H9 (cell line): ENCODE data around the gene PRKACB. TPM values are rescaled to one million over a fixed set of nuclear protein-coding genes. Genes with fewer than 3 reads are reported as not detected.

Source experiments
- DNase-seq: peaks from one replicate; pipeline ENCODE4 v3.0.0-alpha.2; 2017
- H2AFZ ChIP-seq: one replicate; pipeline ENCODE4 v1.6.1; 2013; ENCODE audit warnings: mild to moderate bottlenecking, low read length, control low read depth, moderate library complexity
- H2AK5ac ChIP-seq: 2 replicates; pipeline ENCODE4 v1.6.1; 2013; ENCODE audit warnings: low read length, control low read depth, mixed read lengths; ENCODE audit not compliant: insufficient read length
- H2BK120ac ChIP-seq: one replicate; pipeline ENCODE4 v1.6.1; 2013; ENCODE audit warnings: low read depth, mild to moderate bottlenecking, low read length, control low read depth, inconsistent platforms; ENCODE audit not compliant: poor library complexity, severe bottlenecking
- H2BK12ac ChIP-seq: 2 replicates; pipeline ENCODE4 v1.6.1; 2013; ENCODE audit warnings: low read length, control low read depth, mixed read lengths, low read depth; ENCODE audit not compliant: insufficient read length
- H2BK15ac ChIP-seq: 2 replicates; pipeline ENCODE4 v1.6.1; 2013; ENCODE audit warnings: low read depth, low read length, control low read depth
- H2BK20ac ChIP-seq: one replicate; pipeline ENCODE4 v1.6.1; 2013; ENCODE audit warnings: low read depth, mild to moderate bottlenecking, low read length, control low read depth, inconsistent platforms; ENCODE audit not compliant: poor library complexity, severe bottlenecking
- H2BK5ac ChIP-seq: 2 replicates; pipeline ENCODE4 v1.6.1; 2013; ENCODE audit warnings: low read length, control low read depth, mixed read lengths; ENCODE audit not compliant: insufficient read length
- H3K14ac ChIP-seq: 2 replicates; pipeline ENCODE4 v1.6.1; 2013; ENCODE audit warnings: low read length, control low read depth; ENCODE audit not compliant: insufficient read depth
- H3K18ac ChIP-seq: 2 replicates; pipeline ENCODE4 v1.6.1; 2013; ENCODE audit warnings: low read depth, mild to moderate bottlenecking, mixed read lengths, low read length, control low read depth; ENCODE audit not compliant: insufficient read length
- H3K23ac ChIP-seq: 2 replicates; pipeline ENCODE4 v1.6.1; 2013; ENCODE audit warnings: low read length, control low read depth, mixed read lengths, low read depth; ENCODE audit not compliant: insufficient read length
- H3K23me2 ChIP-seq: 2 replicates; pipeline ENCODE4 v1.6.1; 2013; ENCODE audit warnings: low read depth, mild to moderate bottlenecking, mixed read lengths, low read length, control low read depth; ENCODE audit not compliant: insufficient read length, poor library complexity, severe bottlenecking
- H3K27ac ChIP-seq: 2 replicates; pipeline ENCODE4 v1.5.1; 2013; ENCODE audit warnings: low read length, control low read depth, mixed read lengths, low read depth; ENCODE audit not compliant: insufficient read length
- H3K27me3 ChIP-seq: 2 replicates; pipeline ENCODE4 v1.6.1; 2013; ENCODE audit warnings: low read length, control low read depth, inconsistent platforms; ENCODE audit not compliant: insufficient read depth
- H3K4ac ChIP-seq: 2 replicates; pipeline ENCODE4 v1.6.1; 2013; ENCODE audit warnings: low read depth, mild to moderate bottlenecking, control low read depth, inconsistent platforms, low read length, moderate library complexity
- H3K4me1 ChIP-seq: 2 replicates; pipeline ENCODE4 v1.6.1; 2013; ENCODE audit warnings: low read length, control low read depth, inconsistent platforms; ENCODE audit not compliant: insufficient read depth
- H3K4me2 ChIP-seq: 2 replicates; pipeline ENCODE4 v1.6.1; 2013; ENCODE audit warnings: low read length, control low read depth, mixed read lengths; ENCODE audit not compliant: insufficient read length, insufficient read depth
- H3K56ac ChIP-seq: 2 replicates; pipeline ENCODE4 v1.6.1; 2013; ENCODE audit warnings: low read depth, mild to moderate bottlenecking, mixed read lengths, low read length, control low read depth; ENCODE audit not compliant: insufficient read length
- H3K79me1 ChIP-seq: 2 replicates; pipeline ENCODE4 v1.6.1; 2013; ENCODE audit warnings: low read depth, mild to moderate bottlenecking, moderate library complexity, low read length, control low read depth, inconsistent platforms; ENCODE audit not compliant: insufficient read depth, poor library complexity, severe bottlenecking
- H3K79me2 ChIP-seq: 2 replicates; pipeline ENCODE4 v1.6.1; 2013; ENCODE audit warnings: low read length, control low read depth, inconsistent platforms; ENCODE audit not compliant: insufficient read depth
- H3K9ac ChIP-seq: 2 replicates; pipeline ENCODE4 v1.6.1; 2013; ENCODE audit warnings: low read length, control low read depth, mixed read lengths; ENCODE audit not compliant: insufficient read length; ENCODE audit errors: extremely low read depth
- H3K9me3 ChIP-seq: one replicate; pipeline ENCODE4 v1.6.1; 2013; ENCODE audit warnings: low read depth, low read length, inconsistent platforms; ENCODE audit not compliant: control insufficient read depth
- H3T11ph ChIP-seq: one replicate; pipeline ENCODE4 v1.6.1; 2013; ENCODE audit warnings: mild to moderate bottlenecking, low read length, control low read depth, inconsistent platforms
- H4K20me1 ChIP-seq: one replicate; pipeline ENCODE4 v1.6.1; 2013; ENCODE audit not compliant: control insufficient read depth, insufficient read length, insufficient read depth
- H4K5ac ChIP-seq: 2 replicates; pipeline ENCODE4 v1.6.1; 2013; ENCODE audit warnings: low read depth, mild to moderate bottlenecking, mixed read lengths, low read length, control low read depth; ENCODE audit not compliant: insufficient read length
- H4K8ac ChIP-seq: replicated peaks from 2 replicates; pipeline ENCODE4 v1.6.1; 2013; ENCODE audit warnings: low read length, control low read depth, mixed read lengths, low read depth; ENCODE audit not compliant: insufficient read length
- H4K91ac ChIP-seq: 2 replicates; pipeline ENCODE4 v1.6.1; 2013; ENCODE audit warnings: low read depth, mild to moderate bottlenecking, moderate library complexity, mixed read lengths, low read length, control low read depth; ENCODE audit not compliant: insufficient read length
- H3K27ac Mint-ChIP-seq, 3 experiments: 2 replicates in 2 of 3; 3 replicates in 1 of 3; pipeline ENCODE4 v1.8.0; 2020 to 2021; ENCODE audit warnings: mixed read lengths in 3 of 3, mild to moderate bottlenecking in 1 of 3, moderate library complexity in 1 of 3
- H3K27me3 Mint-ChIP-seq: 2 replicates; pipeline ENCODE4 v1.8.0; 2021; ENCODE audit warnings: low read depth, mild to moderate bottlenecking, moderate library complexity, mixed read lengths
- H3K36me3 Mint-ChIP-seq, 3 experiments: 2 replicates in 2 of 3; 3 replicates in 1 of 3; pipeline ENCODE4 v1.8.0; 2020 to 2021; ENCODE audit warnings: low read depth in 3 of 3, mixed read lengths in 3 of 3; ENCODE audit not compliant: insufficient read depth in 1 of 3
- H3K4me1 Mint-ChIP-seq, 2 experiments: 2 replicates each; pipeline ENCODE4 v1.8.0; 2020; ENCODE audit warnings: mixed read lengths in 2 of 2
- H3K4me3 Mint-ChIP-seq, 2 experiments: 2 replicates in 1 of 2; 3 replicates in 1 of 2; pipeline ENCODE4 v1.8.0; 2020 to 2021; ENCODE audit warnings: mild to moderate bottlenecking in 2 of 2, mixed read lengths in 2 of 2, moderate library complexity in 1 of 2
- H3K9me3 Mint-ChIP-seq, 2 experiments: 2 replicates in 1 of 2; 3 replicates in 1 of 2; pipeline ENCODE4 v1.8.0; 2020; ENCODE audit warnings: mild to moderate bottlenecking in 2 of 2, mixed read lengths in 2 of 2, moderate library complexity in 1 of 2
- CTCF ChIP-seq: fragments of 200-600 bp; sonication (generic); conservative IDR thresholded peaks from 3 replicates; pipeline ENCODE4 v1.8.0; 2021; ENCODE audit warnings: antibody characterized with exemption, mild to moderate bottlenecking
- WGBS: extraction: QIAGEN DNeasy Blood & Tissue Kit; methylation state at CpG from one replicate; pipeline ENCODE4 v1.1.7; 2013; ENCODE audit warnings: missing lambda C conversion rate, low lambda C conversion rate, mixed read lengths; ENCODE audit not compliant: insufficient read length; ENCODE audit errors: extremely low coverage; 5-methylcytosine and 5-hydroxymethylcytosine counted together
- total RNA-seq: library from RNA; stranded (reverse); gene quantifications from 2 replicates; pipeline ENCODE4 v1.2.1, GENCODE V29; 2021

Gene PRKACB
- total RNA-seq, 1 experiment from 2014 or later: 20.7 TPM

DNA sequence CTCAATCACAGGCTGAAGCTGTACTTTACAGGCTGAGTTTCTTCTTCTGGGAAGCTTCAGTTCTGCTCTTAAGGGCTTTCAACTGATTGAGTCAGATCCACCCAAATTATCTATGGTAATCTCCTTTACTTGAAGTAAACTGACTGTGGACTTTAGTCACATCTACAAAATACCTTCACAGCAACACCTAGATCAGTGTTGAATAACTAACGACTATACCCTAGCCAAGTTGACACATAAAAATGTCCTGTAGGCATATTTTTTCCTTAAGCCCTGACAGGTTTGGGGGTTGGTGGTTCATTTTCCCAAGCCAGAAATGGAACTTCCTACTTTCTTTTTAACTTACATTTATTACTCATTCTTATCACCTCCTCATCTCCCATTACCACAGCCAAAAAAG is 42.9 kb upstream of the PRKACB start:
- no CpG with 5 or more reads among the region's 1 CpG for WGBS
- no peak overlapping the region for H3K18ac ChIP-seq
- DNase-seq: no peak
- no peak overlapping the region for H3K27ac ChIP-seq
- Mint-ChIP-seq H3K27ac (peak overlapping the region in 1 of 3 experiments; percentile 21; a peak in 1 of 7 replicates), H3K27me3 (no peaks in the 10 kb centered on the region), H3K4me1 (peaks cover 25 to 37% of the 10 kb centered on the region in 2 experiments), H3K4me3 (no peak overlapping the region), H3K36me3 (peaks cover 0 to 8% (median 8%) of the 10 kb centered on the region in 3 experiments; a peak in 4 of 7 replicates), H3K9me3 (peaks cover 0 to under 1% of the 10 kb centered on the region in 2 experiments; a peak in 3 of 5 replicates)
- no peak overlapping the region for H3K56ac ChIP-seq
- no peaks in the 10 kb centered on the region for H4K20me1 ChIP-seq
- no peaks in the 10 kb centered on the region; the same call in 1 of the 2 replicates for H3K79me2 ChIP-seq
- no peak overlapping the region for H2BK12ac ChIP-seq
- no peak overlapping the region for H4K5ac ChIP-seq
- no peak overlapping the region for H2BK120ac ChIP-seq
- H2BK20ac ChIP-seq: no peak overlapping the region
- no peaks in the 10 kb centered on the region; the same call in 1 of the 2 replicates for H3K4me1 ChIP-seq
- no peak overlapping the region for H3K4ac ChIP-seq
- no peaks in the 10 kb centered on the region for H3K27me3 ChIP-seq
- no peak overlapping the region for H3K14ac ChIP-seq
- no peak overlapping the region for H2BK15ac ChIP-seq
- no peak overlapping the region for H3K23ac ChIP-seq
- no peak overlapping the region for H3K4me2 ChIP-seq
- no peak overlapping the region for H3T11ph ChIP-seq
- no peaks in the 10 kb centered on the region for H3K23me2 ChIP-seq
- H2AFZ ChIP-seq: no peak overlapping the region
- H3K79me1 ChIP-seq: no peaks in the 10 kb centered on the region
- H4K91ac ChIP-seq: no peak overlapping the region
- TF ChIP-seq CTCF: no peak
- no peak overlapping the region for H2BK5ac ChIP-seq
- H2AK5ac ChIP-seq: no peak overlapping the region
- H4K8ac ChIP-seq: no peak overlapping the region
- H3K9ac ChIP-seq: no peak overlapping the region
- H3K9me3 ChIP-seq: no peaks in the 10 kb centered on the region
